Caco-2 (cell line): ENCODE results near the gene TRAPPC5. TPM values are rescaled to one million over a fixed set of nuclear protein-coding genes. Genes with fewer than 3 reads are reported as not detected.

Experiments
- BruUV-seq: library from RNA; stranded (reverse); fragments of 400-500 nt; replicated peaks from 2 replicates; lab custom pipeline; 2021; lab: Mats Ljungman, UMichigan
- CTCF ChIA-PET: fragments of 300-600 bp; sonication (Branson Sonifier 250); formaldehyde crosslinking; loops from one replicate; lab custom pipeline; 2022; ENCODE audit warnings: antibody characterized with exemption; lab: Charles Lee
- POLR2A ChIA-PET: fragments of 300-600 bp; sonication (Branson Sonifier 250); formaldehyde crosslinking; loops from one replicate; lab custom pipeline; 2022; ENCODE audit warnings: antibody characterized with exemption; lab: Charles Lee
- DNase-seq, 2 experiments: peaks; one replicate each; pipeline versions ENCODE4 v3.0.0 to v3.0.0-alpha.2; 2020 to 2022
- H3K27me3 ChIP-seq: replicated peaks from 2 replicates; pipeline ENCODE4 v1.6.0; 2011; ENCODE audit warnings: low read length; ENCODE audit not compliant: control insufficient read depth, insufficient read depth
- H3K36me3 ChIP-seq: 2 replicates; pipeline ENCODE4 v1.5.1; 2011; ENCODE audit warnings: low read length; ENCODE audit not compliant: control insufficient read depth, insufficient read depth
- H3K4me1 ChIP-seq: fragments of 250-450 bp; sonication (Bioruptor Pico); 2 replicates; pipeline ENCODE4 v1.5.1; 2020; ENCODE audit warnings: mild to moderate bottlenecking
- H3K4me3 ChIP-seq: 2 replicates; pipeline ENCODE4 v1.5.1; 2011; ENCODE audit warnings: low read depth, mild to moderate bottlenecking, control low read depth, low read length
- H3K9me3 ChIP-seq: fragments of 250-450 bp; sonication (Bioruptor Pico); 2 replicates; pipeline ENCODE4 v1.5.1; 2020; ENCODE audit warnings: mild to moderate bottlenecking, moderate library complexity
- H3K27ac Mint-ChIP-seq: one replicate; pipeline ENCODE4 v1.8.0; 2022; ENCODE audit warnings: mixed read lengths; ENCODE audit not compliant: unreplicated experiment
- H3K27me3 Mint-ChIP-seq: one replicate; pipeline ENCODE4 v1.8.0; 2022; ENCODE audit warnings: mixed read lengths; ENCODE audit not compliant: insufficient read depth, unreplicated experiment
- H3K36me3 Mint-ChIP-seq: one replicate; pipeline ENCODE4 v1.8.0; 2022; ENCODE audit warnings: mild to moderate bottlenecking, mixed read lengths; ENCODE audit not compliant: insufficient read depth, unreplicated experiment
- H3K4me1 Mint-ChIP-seq: one replicate; pipeline ENCODE4 v1.8.0; 2022; ENCODE audit warnings: low read depth, mixed read lengths; ENCODE audit not compliant: unreplicated experiment
- H3K4me3 Mint-ChIP-seq: one replicate; pipeline ENCODE4 v1.8.0; 2022; ENCODE audit warnings: mild to moderate bottlenecking, moderate library complexity, mixed read lengths; ENCODE audit not compliant: unreplicated experiment
- H3K9me3 Mint-ChIP-seq: one replicate; pipeline ENCODE4 v1.8.0; 2022; ENCODE audit warnings: mixed read lengths; ENCODE audit not compliant: unreplicated experiment
- intact Hi-C: fragments of 100-400 bp; cut with micrococcal nuclease; formaldehyde crosslinking; loops from one replicate; pipeline ENCODE4 v1.10.0; 2022; ENCODE audit not compliant: unreplicated experiment
- total RNA-seq: library from RNA; stranded (reverse); gene quantifications from 2 replicates; pipeline ENCODE4 v1.2.3, GENCODE V29; 2022
- TF ChIP-seq, protein P1 (sequence below), 2 experiments: fragments of 200-600 bp in 1 of 2; IDR thresholded peaks; 1 replicate in 1 of 2; 2 replicates in 1 of 2; pipeline versions ENCODE4 v1.5.1 to v1.8.0; 2011 to 2022; ENCODE audit warnings: antibody characterized with exemption in 1 of 2, control low read depth in 1 of 2, inconsistent platforms in 1 of 2, low read depth in 1 of 2, low read length in 1 of 2, mild to moderate bottlenecking in 1 of 2, moderate library complexity in 1 of 2; ENCODE audit not compliant: insufficient read depth in 1 of 2, severe bottlenecking in 1 of 2, unreplicated experiment in 1 of 2

TRAPPC5 gene
- total RNA-seq, 1 experiment from 2014 or later = 80.3 TPM

GRCh38 chr19:7737215-7737614, 56.6 kb downstream of the TRAPPC5 start:
- H3K27ac Mint-ChIP-seq = no peak overlapping the region
- no TSS peak for BruUV-seq
- POLR2A ChIA-PET = interaction anchor here (0.6 to 0.7 kb wide), 2 partner anchors 56 to 81 kb away, joined by 4 to 5 read pairs; no protein-coding TSS in a partner anchor
- Histone ChIP-seq H3K4me3 (no peak overlapping the region), H3K4me1 (no peaks in the 10 kb centered on the region), H3K36me3 (no peaks in the 10 kb centered on the region), H3K9me3 (no peaks in the 10 kb centered on the region), H3K27me3 (no peaks in the 10 kb centered on the region)
- peaks cover 16% of the 10 kb centered on the region for H3K27me3 Mint-ChIP-seq
- H3K9me3 Mint-ChIP-seq = peaks cover 10% of the 10 kb centered on the region
- no peaks in the 10 kb centered on the region for H3K36me3 Mint-ChIP-seq
- H3K4me3 Mint-ChIP-seq = no peak overlapping the region
- peaks cover 6% of the 10 kb centered on the region for H3K4me1 Mint-ChIP-seq
- no peak for DNase-seq
- TF ChIP-seq, protein P1, sequence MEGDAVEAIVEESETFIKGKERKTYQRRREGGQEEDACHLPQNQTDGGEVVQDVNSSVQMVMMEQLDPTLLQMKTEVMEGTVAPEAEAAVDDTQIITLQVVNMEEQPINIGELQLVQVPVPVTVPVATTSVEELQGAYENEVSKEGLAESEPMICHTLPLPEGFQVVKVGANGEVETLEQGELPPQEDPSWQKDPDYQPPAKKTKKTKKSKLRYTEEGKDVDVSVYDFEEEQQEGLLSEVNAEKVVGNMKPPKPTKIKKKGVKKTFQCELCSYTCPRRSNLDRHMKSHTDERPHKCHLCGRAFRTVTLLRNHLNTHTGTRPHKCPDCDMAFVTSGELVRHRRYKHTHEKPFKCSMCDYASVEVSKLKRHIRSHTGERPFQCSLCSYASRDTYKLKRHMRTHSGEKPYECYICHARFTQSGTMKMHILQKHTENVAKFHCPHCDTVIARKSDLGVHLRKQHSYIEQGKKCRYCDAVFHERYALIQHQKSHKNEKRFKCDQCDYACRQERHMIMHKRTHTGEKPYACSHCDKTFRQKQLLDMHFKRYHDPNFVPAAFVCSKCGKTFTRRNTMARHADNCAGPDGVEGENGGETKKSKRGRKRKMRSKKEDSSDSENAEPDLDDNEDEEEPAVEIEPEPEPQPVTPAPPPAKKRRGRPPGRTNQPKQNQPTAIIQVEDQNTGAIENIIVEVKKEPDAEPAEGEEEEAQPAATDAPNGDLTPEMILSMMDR (IDR thresholded peaks at IDR 0.05; ENCODE audit: insufficient read depth in 1 of 2, low read depth in 1 of 2, low read length in 1 of 2, severe bottlenecking in 1 of 2, unreplicated experiment in 1 of 2) = no peak
- intact Hi-C loops = no loop called here
- CTCF ChIA-PET = no interaction called here

Other genes with a start within 250 kb of the TRAPPC5 start
- 3.9 TPM in 2 replicates for gene PEX11G, start 191.8 kb upstream of the TRAPPC5 start, total RNA-seq
- gene ZNF358, start 164.7 kb upstream of the TRAPPC5 start, total RNA-seq = 29.4 TPM in 2 replicates
- gene MCOLN1, start 158.2 kb upstream of the TRAPPC5 start, total RNA-seq = 16.1 and 16.2 TPM in 2 replicates
- gene PNPLA6, start 145.1 kb upstream of the TRAPPC5 start, total RNA-seq = 67.6 and 79.2 TPM in 2 replicates
- 60.5 and 61.6 TPM in 2 replicates for gene CAMSAP3, start 85.0 kb upstream of the TRAPPC5 start, total RNA-seq
- 44.7 and 47.9 TPM in 2 replicates for gene XAB2, start 51.3 kb upstream of the TRAPPC5 start, total RNA-seq
- gene PET100, start 51.0 kb upstream of the TRAPPC5 start, total RNA-seq = 138 and 139 TPM in 2 replicates
- gene PCP2, start 47.1 kb upstream of the TRAPPC5 start, total RNA-seq = 0.88 and 1.9 TPM in 2 replicates
- gene STXBP2, start 43.7 kb upstream of the TRAPPC5 start, total RNA-seq = 113 and 125 TPM in 2 replicates
- gene RETN, start 11.8 kb upstream of the TRAPPC5 start, total RNA-seq = not detected in 2 replicates
- gene MCEMP1, start 3.7 kb upstream of the TRAPPC5 start, total RNA-seq = not detected in 2 replicates
- not detected in 2 replicates for gene FCER2, start 21.3 kb downstream of the TRAPPC5 start, total RNA-seq
- gene CLEC4G, start 51.3 kb downstream of the TRAPPC5 start, total RNA-seq = not detected in 2 replicates
- gene CD209, start 66.7 kb downstream of the TRAPPC5 start, total RNA-seq = not detected in 2 replicates
- not detected in 2 replicates for gene CLEC4M, start 82.4 kb downstream of the TRAPPC5 start, total RNA-seq
- 6.5 and 9.8 TPM in 2 replicates for gene EVI5L, start 149.4 kb downstream of the TRAPPC5 start, total RNA-seq
- 3.7 and 4.4 TPM in 2 replicates for gene PRR36, start 193.6 kb downstream of the TRAPPC5 start, total RNA-seq
- gene LRRC8E, start 207.7 kb downstream of the TRAPPC5 start, total RNA-seq = 6.5 and 6.7 TPM in 2 replicates
- 37.4 and 42.6 TPM in 2 replicates for gene MAP2K7, start 223.0 kb downstream of the TRAPPC5 start, total RNA-seq
- 9.8 and 10.8 TPM in 2 replicates for gene TGFBR3L, start 234.0 kb downstream of the TRAPPC5 start, total RNA-seq
- gene SNAPC2, start 239.5 kb downstream of the TRAPPC5 start, total RNA-seq = 8.8 and 10.4 TPM in 2 replicates
- 7.4 and 9.1 TPM in 2 replicates for gene CTXN1, start 245.3 kb downstream of the TRAPPC5 start, total RNA-seq